Activated CD4-positive, alpha-beta T cell treated with anti-CD3 and anti-CD28 coated beads for 4 hours (primary cell): ENCODE results near the gene CPT1C.
A peak's percentile ranks its signal among the peaks of the same experiment; 100 is the strongest.

Experiments
- DNase-seq, 2 donors: peaks; one replicate each; pipeline ENCODE4 v3.0.0-alpha.2; 2020

The CPT1C gene

GRCh38 chr19:49662011-49662410 lies 28.9 kb upstream of the CPT1C start:
- DNase-seq = no peak

- DNase-seq = no peak
Observed at GRCh38 chr19:49663224-49663623, 27.7 kb upstream of the CPT1C start.

DNA sequence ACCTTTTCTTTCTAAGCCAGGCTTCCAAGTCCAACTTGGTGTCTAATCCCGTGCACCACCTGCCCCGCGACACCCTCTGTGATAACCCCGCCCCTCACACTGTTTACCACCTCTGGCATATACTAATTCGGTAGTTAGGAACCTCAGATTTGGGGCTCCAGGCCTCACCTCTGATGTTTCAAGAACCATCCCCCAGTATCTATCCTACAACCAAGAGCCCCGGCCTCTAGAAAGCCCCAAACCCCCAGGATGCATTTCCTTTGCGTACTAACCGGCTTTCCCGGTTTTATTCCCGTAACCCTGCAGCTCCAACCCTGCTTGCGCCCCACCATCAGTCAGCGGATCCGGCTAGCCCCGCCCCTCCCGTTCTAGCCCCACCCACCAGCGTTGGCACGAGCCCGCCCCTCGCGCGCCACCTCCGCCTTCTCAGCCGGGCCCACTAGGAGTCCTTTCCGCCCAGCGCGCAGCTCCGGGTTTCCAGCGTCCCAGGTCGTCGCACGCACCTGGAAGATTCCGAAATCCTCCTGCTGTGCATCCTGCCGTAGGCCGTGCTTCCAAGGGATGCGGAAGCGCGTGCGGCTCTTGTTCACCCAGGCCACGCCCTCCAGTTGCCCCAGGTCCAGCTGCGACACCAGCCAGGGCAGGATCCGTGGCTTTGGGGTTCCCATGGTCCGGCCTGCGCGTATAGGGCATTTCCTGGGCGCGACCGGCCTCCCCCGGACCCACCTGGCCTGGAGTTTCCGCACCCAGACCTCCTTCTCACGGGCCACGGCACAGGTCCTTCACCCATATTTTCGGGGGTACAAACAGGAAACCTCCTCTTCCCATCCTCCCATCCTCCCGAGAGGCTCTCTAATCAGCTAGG lies 26.5 kb upstream of the CPT1C start:
- peak; percentile 91 to 94 for DNase-seq

- no peak for DNase-seq
Observed at GRCh38 chr19:49665036-49665350, 25.9 kb upstream of the CPT1C start.

DNA sequence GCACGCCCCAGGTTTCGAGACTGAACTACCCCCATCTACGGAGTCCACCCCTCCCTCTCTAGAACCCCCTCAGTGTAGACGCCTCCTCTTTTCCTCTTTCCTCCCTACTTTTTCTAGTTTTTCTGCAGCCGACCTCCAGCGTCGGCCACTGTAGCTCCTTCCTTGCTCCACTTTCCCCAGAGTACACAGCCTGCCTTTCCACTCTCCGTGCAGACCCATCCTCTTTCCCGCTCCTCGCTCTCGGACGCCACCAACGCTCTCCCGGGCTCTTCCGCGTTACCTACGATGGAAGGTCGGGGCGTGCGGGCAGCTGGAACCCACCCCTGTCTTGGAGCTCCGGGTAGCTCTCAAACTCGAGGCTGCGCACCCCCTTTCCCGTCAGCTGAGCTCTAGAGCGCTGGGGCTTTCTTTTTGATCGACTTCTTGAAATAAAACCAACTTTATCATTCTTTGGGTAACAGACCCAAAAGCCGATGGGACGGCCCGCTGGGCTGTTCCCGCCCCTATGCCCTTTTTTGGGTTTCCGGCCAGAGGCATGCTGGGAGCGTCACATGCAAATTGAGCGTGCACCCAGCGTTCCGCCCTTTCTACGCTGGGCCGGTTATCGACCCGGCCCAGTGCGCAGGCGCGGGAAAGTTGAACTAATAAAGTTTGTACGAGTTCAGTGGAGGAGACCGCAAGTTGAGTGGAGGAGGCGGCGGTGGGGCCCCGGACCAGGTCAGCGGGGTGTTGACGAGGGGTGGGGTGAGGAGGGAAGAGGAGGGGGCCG lies 25.4 kb upstream of the CPT1C start, which contains the start of the genes BCL2L12 and IRF3:
TSS of gene BCL2L12 (plus strand) at position 583 of the 769 bp plus-strand sequence. CDS start 760 bp downstream, outside the sequence.
TSS of gene IRF3 (minus strand) at position 507 of the 769 bp plus-strand sequence. CDS start 1,019 bp downstream, outside the sequence.
- DNase-seq = peak; percentile 99 to 100

DNA sequence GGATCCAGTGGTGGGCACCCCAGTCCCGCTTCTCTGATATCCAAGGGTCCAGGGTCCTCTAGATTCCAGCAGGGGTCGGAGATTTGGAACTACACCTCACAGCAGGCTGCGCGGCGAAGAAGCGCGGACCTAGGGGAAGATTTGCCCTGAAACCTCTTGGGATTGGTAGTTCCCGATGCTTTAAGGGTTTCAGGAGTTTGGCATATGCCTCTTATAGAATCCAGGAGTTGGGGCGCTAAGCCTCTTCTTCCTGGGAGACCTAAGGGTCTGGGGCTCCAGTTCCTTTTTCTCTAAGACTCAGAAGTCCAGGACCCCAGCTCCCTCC lies 24.8 kb upstream of the CPT1C start:
- no peak for DNase-seq

DNA sequence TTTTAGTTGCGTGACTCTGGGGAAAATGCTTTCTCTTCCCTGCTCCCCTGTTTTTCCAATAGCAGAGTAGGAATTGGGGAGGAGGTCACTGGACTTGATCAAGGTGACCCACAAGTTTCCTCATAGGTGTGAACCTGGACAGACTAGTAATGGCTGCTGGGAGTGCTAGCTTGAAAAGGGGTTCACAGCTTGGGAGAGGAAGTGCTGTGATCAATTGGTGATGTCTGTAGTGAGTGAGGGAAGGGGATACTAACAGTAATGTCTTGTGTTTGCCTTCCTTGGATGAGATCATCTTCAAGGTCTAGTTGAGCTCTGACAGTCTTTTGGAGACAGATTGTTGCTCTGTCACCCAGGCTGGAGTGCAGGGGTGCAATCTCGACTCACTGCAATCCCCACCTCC lies 23.4 kb upstream of the CPT1C start:
- DNase-seq = no peak

GRCh38 chr19:49669516-49669915 lies 21.4 kb upstream of the CPT1C start:
- DNase-seq = no peak

- DNase-seq = peak; percentile 72 to 78
Observed at GRCh38 chr19:49672131-49672919, 18.6 kb upstream of the CPT1C start.

DNA sequence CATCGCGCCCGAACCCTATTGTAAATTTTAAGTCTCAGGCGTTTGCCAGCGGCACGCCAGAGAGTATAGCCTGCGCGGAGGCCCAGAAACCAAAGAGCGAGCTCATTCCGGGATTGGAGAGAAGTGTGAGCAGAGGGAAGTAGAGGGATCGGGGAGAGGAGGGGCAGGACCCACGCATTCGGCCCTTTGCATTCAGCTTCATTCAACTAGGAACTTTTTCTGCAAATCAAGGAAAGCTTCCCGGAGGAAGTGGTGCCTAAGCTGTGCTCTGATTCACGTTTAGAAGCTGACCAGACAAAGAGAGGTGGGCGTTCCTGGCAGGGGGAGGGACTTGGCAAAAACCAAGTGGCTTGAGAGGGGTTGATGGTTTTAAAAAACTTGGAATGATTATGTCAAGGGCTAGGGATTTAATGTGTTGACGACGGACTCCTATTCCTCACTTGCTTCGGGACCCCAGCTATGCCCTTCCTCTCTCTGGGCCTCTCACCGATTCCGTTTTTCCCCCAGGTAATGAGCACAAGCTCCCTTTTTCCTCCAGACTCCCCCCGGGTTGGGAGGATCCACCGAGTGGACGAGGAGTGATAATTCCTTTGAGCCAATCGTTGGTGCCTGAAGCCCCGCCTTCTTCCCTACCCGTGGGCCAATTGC lies 14.7 kb upstream of the CPT1C start:
- DNase-seq = no peak

DNA sequence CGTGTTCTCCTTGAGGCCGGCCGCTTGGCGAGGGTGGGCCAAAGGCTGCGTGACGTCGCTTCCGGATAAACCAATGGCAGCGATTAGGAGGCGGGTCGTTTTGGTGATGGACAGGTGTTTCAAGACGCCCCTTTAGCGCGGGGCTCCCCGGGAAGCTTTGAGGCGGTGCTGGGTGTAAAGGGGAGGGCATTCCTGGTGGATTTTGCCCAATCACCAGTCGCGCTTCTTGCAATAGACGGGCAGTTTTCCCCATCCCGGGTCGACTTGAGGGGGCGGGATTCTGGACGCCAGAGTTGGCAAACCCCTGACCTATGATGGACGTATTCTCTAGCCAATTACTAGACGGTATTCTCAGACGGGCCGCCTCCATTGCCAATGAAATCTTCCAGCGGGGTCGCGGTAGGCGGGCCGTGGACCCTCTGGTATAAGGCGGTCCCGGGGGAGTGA lies 14.1 kb upstream of the CPT1C start:
- peak; percentile 98 for DNase-seq

- DNase-seq = peak; percentile 45 to 55
Observed at GRCh38 chr19:49677231-49677900, 13.6 kb upstream of the CPT1C start, which contains the start of gene PRMT1. TSS of gene PRMT1 (plus strand) at chr19:49677271. CDS start at chr19:49677281, 10 bp downstream.

DNA sequence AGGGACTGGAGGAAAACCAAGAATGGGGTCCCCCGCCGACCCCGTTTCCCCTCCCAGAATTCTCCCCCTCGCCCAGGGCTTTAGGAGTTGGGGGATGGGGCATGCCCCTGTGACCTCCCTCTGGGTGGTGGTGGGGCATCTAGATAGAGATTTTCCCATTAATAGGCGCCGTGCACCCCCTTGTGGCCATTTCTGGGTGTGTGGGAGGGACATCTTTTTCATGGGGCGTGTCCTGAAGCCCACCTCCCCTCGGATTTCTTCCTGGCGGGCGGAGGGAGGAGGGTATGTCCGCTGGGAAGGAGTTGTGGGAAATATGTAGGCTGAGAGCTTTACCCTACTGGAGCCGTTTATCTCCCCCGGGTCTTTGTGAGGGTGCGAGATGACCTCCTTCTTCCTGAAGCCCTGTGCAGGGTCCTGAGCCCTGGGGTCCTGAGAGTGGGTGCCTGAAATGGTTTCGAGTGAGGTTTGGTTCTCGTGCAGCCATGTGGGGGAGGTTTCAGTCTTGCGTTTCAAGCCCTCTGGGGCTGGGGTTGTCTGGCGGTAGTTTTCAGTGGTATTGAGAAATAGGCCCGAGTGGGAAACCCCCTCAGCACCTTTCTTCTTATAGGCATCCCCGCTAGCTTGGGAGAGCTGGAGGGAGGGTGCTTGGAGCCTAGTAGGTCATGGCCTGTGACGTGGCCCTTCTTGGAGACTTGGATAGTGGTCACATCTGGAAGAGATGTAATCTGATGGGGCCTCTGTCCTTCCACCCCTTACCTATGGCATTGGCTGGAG lies 12.8 kb upstream of the CPT1C start:
- peak; percentile 76 to 84 for DNase-seq

DNA sequence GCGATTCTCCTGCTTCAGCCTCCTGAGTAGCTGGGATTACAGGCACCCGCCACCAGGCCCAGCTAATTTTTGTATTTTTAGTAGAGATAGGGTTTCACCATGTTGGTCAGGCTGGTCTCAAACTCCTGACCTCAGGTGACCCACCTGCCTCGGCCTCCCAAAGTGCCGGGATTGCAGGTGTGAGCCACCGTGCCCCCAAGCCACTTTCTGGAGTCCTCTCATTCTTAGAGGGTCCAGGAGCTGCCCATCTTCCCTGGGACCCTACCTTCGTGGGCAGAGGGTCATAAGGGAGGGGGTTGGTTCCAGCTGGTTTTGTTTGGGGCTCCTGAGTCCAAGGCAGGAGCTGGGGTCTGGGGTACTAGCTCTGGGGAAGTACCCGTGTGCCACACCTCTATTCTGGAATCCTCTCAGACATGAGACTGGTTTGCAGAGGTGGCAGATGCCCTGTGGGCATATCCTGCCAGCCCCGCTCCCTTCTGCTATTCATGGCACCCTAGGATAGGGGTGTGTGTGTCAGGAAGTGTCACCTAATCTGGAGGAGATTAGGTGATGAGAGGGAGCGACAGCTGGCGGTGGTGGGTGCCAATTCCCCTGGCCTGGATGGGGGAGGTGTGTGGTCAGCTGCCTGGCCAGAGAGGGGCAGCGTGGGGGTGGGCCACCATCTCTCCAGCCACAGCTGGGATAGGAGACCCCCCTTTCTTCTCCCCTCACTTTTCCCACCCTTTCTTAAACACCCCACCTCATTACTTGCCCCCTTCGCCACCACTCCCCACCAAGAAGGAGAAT lies 11.7 kb upstream of the CPT1C start:
- DNase-seq = no peak

- DNase-seq = no peak
Observed at GRCh38 chr19:49679771-49680413, 11.0 kb upstream of the CPT1C start.

DNA sequence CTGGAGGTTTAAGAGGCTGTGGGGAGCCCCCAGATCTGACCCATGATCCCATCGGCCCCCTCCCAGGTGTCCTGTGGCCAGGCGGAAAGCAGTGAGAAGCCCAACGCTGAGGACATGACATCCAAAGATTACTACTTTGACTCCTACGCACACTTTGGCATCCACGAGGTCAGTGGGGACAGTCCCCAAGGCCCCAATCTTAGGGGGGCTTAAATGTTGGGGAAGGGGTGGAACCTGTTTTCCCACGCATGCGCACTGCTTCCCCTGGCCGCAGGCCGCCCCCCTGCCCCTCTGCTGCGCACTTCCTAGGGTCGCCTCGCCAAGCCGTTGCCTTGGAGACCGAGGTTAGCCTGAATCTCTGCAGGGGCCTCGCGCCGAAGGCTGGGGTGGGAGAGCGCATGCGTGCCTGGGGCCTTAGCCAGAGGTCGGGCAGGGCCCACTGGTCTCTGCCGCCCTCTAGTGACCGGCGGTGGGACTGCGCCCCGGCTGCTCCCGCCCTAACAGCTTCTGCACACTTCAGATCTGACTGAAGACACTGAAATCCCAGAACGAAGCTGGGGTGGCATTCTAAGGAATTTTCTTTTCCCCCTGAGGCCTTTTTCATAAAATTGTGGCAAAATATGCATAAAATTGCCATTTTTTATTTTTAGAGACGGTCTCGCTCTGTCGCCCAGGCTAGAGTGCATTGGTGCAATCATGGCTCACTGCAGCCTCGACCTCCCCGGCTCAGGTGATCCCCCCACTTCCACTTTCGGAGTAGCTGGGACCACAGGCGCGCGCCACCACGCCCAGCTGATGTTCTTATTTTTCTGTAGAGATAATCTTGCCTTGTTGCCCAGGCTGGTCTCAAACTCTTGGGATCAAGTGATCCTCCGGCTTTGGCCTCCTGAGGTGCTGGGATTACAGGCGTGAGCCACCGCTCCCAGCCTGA lies 10.2 kb upstream of the CPT1C start:
- DNase-seq = peak; percentile 89 to 95

DNA sequence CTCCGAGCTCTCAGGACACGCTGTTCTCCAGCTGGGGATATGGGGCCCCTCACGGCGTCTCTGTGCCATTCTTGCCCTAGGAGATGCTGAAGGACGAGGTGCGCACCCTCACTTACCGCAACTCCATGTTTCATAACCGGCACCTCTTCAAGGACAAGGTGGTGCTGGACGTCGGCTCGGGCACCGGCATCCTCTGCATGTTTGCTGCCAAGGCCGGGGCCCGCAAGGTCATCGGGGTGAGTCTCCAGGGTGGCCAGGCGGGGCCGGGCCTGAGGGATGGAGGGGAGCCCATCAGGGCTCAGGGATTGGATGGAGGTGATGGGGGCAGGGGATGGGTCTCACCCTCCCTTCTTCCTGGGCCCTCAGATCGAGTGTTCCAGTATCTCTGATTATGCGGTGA lies 9.1 kb upstream of the CPT1C start:
- DNase-seq = no peak

GRCh38 chr19:49682274-49682673 lies 8.6 kb upstream of the CPT1C start:
- DNase-seq = no peak

DNA sequence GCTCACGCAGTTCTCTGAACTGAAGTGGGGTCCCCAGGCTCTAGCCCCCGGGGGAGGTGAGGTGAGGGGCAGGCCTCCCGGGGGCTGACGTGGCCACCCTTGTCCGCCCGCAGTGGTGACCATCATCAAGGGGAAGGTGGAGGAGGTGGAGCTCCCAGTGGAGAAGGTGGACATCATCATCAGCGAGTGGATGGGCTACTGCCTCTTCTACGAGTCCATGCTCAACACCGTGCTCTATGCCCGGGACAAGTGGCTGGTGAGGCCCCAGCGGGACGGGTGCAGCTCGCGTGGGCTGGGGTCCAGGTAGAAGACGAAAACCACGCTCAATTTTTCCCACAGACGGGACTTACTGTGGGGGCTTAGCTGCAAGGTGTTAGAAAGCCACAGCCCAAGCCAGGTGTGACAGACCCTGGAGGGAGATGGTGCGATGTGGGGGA lies 7.1 kb upstream of the CPT1C start:
- DNase-seq = no peak
